ENCODE measurements around the gene DUT. TPM values are rescaled to one million over a fixed set of nuclear protein-coding genes. Genes with fewer than 3 reads are reported as not detected.

The DUT gene
- total RNA-seq, 2 experiments from 2014 or later = 60.7 to 65.3 TPM

GRCh38 chr15:48300038-48300437, 31.2 kb upstream of the DUT start:
- Mint-ChIP-seq H3K27me3 (no peaks in the 10 kb centered on the region), H3K4me1 (ENCODE audit: low read depth) (no peaks in the 10 kb centered on the region), H3K36me3 (ENCODE audit: low read depth) (no peaks in the 10 kb centered on the region), H3K4me3 (no peak overlapping the region), H3K9me3 (no peaks in the 10 kb centered on the region), H3K27ac (no peak overlapping the region)
- no peak for ATAC-seq (ENCODE audit: poor library complexity)
- no peaks in the 10 kb centered on the region for H3K4me1 ChIP-seq (ENCODE audit: insufficient read depth, low read length)
- intact Hi-C loops (cut with DNase I, micrococcal nuclease) = no loop called here
- ChIA-PET CTCF (no interaction called here), POLR2A (no interaction called here)
- no peak for DNase-seq
- peaks cover 0 to 2% of the 10 kb centered on the region in 2 experiments for H3K27me3 ChIP-seq (ENCODE audit: control insufficient read depth in 1 of 2, insufficient read depth in 2 of 2, low read length in 2 of 2)
- no peak for TF ChIP-seq CTCF (IDR thresholded peaks at IDR 0.05)
- no peaks in the 10 kb centered on the region for H3K9me3 ChIP-seq (ENCODE audit: control insufficient read depth in 1 of 2, insufficient read depth in 1 of 2, low read length in 2 of 2)
- no peak overlapping the region for H3K27ac ChIP-seq (ENCODE audit: low read depth in 1 of 2, low read length in 2 of 2)
- no peak overlapping the region for H3K4me3 ChIP-seq (ENCODE audit: low read length)
- H3K36me3 ChIP-seq (ENCODE audit: insufficient read depth, low read length) = no peaks in the 10 kb centered on the region

GRCh38 chr15:48304398-48304797, 26.8 kb upstream of the DUT start:
- no peaks in the 10 kb centered on the region for H3K27me3 Mint-ChIP-seq
- H3K9me3 Mint-ChIP-seq = no peaks in the 10 kb centered on the region
- Histone ChIP-seq H3K4me3 (ENCODE audit: low read length) (no peak overlapping the region), H3K27me3 (ENCODE audit: control insufficient read depth in 1 of 2, insufficient read depth in 2 of 2, low read length in 2 of 2) (no peaks in the 10 kb centered on the region), H3K36me3 (ENCODE audit: insufficient read depth, low read length) (no peaks in the 10 kb centered on the region), H3K4me1 (ENCODE audit: insufficient read depth, low read length) (no peaks in the 10 kb centered on the region), H3K27ac (ENCODE audit: low read depth in 1 of 2, low read length in 2 of 2) (no peak overlapping the region), H3K9me3 (ENCODE audit: control insufficient read depth in 1 of 2, insufficient read depth in 1 of 2, low read length in 2 of 2) (no peaks in the 10 kb centered on the region)
- H3K27ac Mint-ChIP-seq = no peak overlapping the region
- TF ChIP-seq CTCF (IDR thresholded peaks at IDR 0.05) = no peak
- no peaks in the 10 kb centered on the region for H3K4me1 Mint-ChIP-seq (ENCODE audit: low read depth)
- no peak overlapping the region for H3K4me3 Mint-ChIP-seq
- intact Hi-C loops (cut with DNase I, micrococcal nuclease) = no loop called here
- no peaks in the 10 kb centered on the region for H3K36me3 Mint-ChIP-seq (ENCODE audit: low read depth)
- CTCF ChIA-PET = no interaction called here
- POLR2A ChIA-PET = no interaction called here
- DNase-seq = no peak
- ATAC-seq (ENCODE audit: poor library complexity) = no peak

- Histone ChIP-seq H3K4me3 (ENCODE audit: low read length) (no peak overlapping the region), H3K36me3 (ENCODE audit: insufficient read depth, low read length) (no peaks in the 10 kb centered on the region), H3K27me3 (ENCODE audit: control insufficient read depth in 1 of 2, insufficient read depth in 2 of 2, low read length in 2 of 2) (no peaks in the 10 kb centered on the region), H3K27ac (ENCODE audit: low read depth in 1 of 2, low read length in 2 of 2) (no peak overlapping the region), H3K4me1 (ENCODE audit: insufficient read depth, low read length) (no peaks in the 10 kb centered on the region), H3K9me3 (ENCODE audit: control insufficient read depth in 1 of 2, insufficient read depth in 1 of 2, low read length in 2 of 2) (no peaks in the 10 kb centered on the region)
- Mint-ChIP-seq H3K9me3 (no peaks in the 10 kb centered on the region), H3K36me3 (ENCODE audit: low read depth) (no peaks in the 10 kb centered on the region), H3K27ac (no peak overlapping the region), H3K27me3 (no peaks in the 10 kb centered on the region), H3K4me3 (no peak overlapping the region), H3K4me1 (ENCODE audit: low read depth) (no peaks in the 10 kb centered on the region)
- POLR2A ChIA-PET = no interaction called here
- ATAC-seq (ENCODE audit: poor library complexity) (no peak), DNase-seq (no peak)
- CTCF ChIA-PET = no interaction called here
- no peak for TF ChIP-seq CTCF (IDR thresholded peaks at IDR 0.05)
- intact Hi-C loops (cut with DNase I, micrococcal nuclease) = no loop called here
Observed at GRCh38 chr15:48306639-48307038, 24.6 kb upstream of the DUT start.
